HCT116 (cell line): ENCODE results near the gene SPR. TPM values are rescaled to one million over a fixed set of nuclear protein-coding genes. Genes with fewer than 3 reads are reported as not detected.

Source experiments
- ATAC-seq: fragments of 200-7000 bp; cut with Tn5 transposase; 2 replicates; pipeline ENCODE4 v1.9.1; 2020; ENCODE audit warnings: mild to moderate bottlenecking, moderate library complexity
- BruUV-seq: library from RNA; stranded (reverse); fragments of 400-500 nt; replicated peaks from 2 replicates; lab custom pipeline; 2021; lab: Mats Ljungman, UMichigan
- CTCF ChIA-PET: fragments of 300-600 bp; sonication (Branson Sonifier 250); formaldehyde crosslinking; loops from one replicate; lab custom pipeline; 2021; ENCODE audit warnings: antibody characterized with exemption; lab: Charles Lee
- POLR2A ChIA-PET: fragments of 300-600, 350-600 bp; sonication (Branson Sonifier 250); formaldehyde crosslinking; loops from one replicate; lab custom pipeline; 2021; ENCODE audit warnings: antibody characterized with exemption; lab: Charles Lee
- RAD21 ChIA-PET, 2 experiments: fragments of 300-600 bp; sonication (Branson Sonifier 250); formaldehyde crosslinking; loops; one replicate each; lab custom pipeline; 2023; ENCODE audit warnings: low total read pairs in 2 of 2; ENCODE audit not compliant: uncharacterized antibody in 2 of 2, unreplicated experiment in 2 of 2, low non-redundant PET in 1 of 2; lab: Charles Lee
- DNase-seq: peaks from one replicate; pipeline ENCODE4 v3.0.0-alpha.2; 2010; ENCODE audit warnings: low read depth, low spot score
- H2AFZ ChIP-seq: fragments of 200-600 bp; shearing (Covaris generic), sonication (generic); 2 replicates; pipeline ENCODE4 v1.6.1; 2017; ENCODE audit warnings: low read depth, mixed run types, mixed read lengths, antibody characterized with exemption, low read length; ENCODE audit not compliant: poor library complexity, severe bottlenecking
- H3K27ac ChIP-seq: 2 replicates; pipeline ENCODE4 v1.5.1; 2012; ENCODE audit warnings: low read depth, low read length
- H3K27me3 ChIP-seq: fragments of 200-600 bp; sonication (generic); 2 replicates; pipeline ENCODE4 v1.6.1; 2016; ENCODE audit warnings: mixed run types, low read length, mixed read lengths; ENCODE audit not compliant: insufficient read depth
- H3K36me3 ChIP-seq, 2 experiments: fragments of 200-500 bp in 1 of 2; fragments of 200-600 bp in 1 of 2; sonication (Bioruptor generic) in 1 of 2; sonication (generic) in 1 of 2; 2 replicates each; pipeline versions ENCODE4 v1.5.1 to v1.6.1; 2014 to 2016; ENCODE audit warnings: low read length in 2 of 2, inconsistent platforms in 1 of 2, mixed read lengths in 1 of 2, mixed run types in 1 of 2; ENCODE audit not compliant: insufficient read depth in 2 of 2, control insufficient read depth in 1 of 2
- H3K4me1 ChIP-seq, 2 experiments: fragments of 200-600 bp in 1 of 2; sonication (generic) in 1 of 2; 2 replicates each; pipeline versions ENCODE4 v1.5.1 to v1.6.1; 2012 to 2017; ENCODE audit warnings: low read length in 2 of 2, inconsistent platforms in 1 of 2, mild to moderate bottlenecking in 1 of 2, mixed read lengths in 1 of 2, mixed run types in 1 of 2, moderate library complexity in 1 of 2; ENCODE audit not compliant: insufficient read depth in 2 of 2, control insufficient read depth in 1 of 2
- H3K4me2 ChIP-seq: fragments of 200-600 bp; sonication (generic); 2 replicates; pipeline ENCODE4 v1.6.1; 2017; ENCODE audit warnings: mixed run types, low read length, mixed read lengths
- H3K4me3 ChIP-seq, 2 experiments: fragments of 200-600 bp in 1 of 2; sonication (generic) in 1 of 2; replicated peaks in 1 of 2; 2 replicates each; pipeline ENCODE4 v1.5.1; 2011 to 2016; ENCODE audit warnings: low read length in 2 of 2, control low read depth in 1 of 2, low read depth in 1 of 2, mild to moderate bottlenecking in 1 of 2, mixed read lengths in 1 of 2, mixed run types in 1 of 2
- H3K79me2 ChIP-seq: fragments of 200-600 bp; sonication (generic); 2 replicates; pipeline ENCODE4 v1.6.1; 2017; ENCODE audit warnings: mild to moderate bottlenecking, mixed run types, low read length, moderate library complexity, mixed read lengths; ENCODE audit not compliant: insufficient read depth
- H3K9ac ChIP-seq: fragments of 200-600 bp; sonication (generic); 2 replicates; pipeline ENCODE4 v1.6.1; 2016; ENCODE audit warnings: low read length, mixed read lengths
- H3K9me2 ChIP-seq: fragments of 200-600 bp; sonication (generic), shearing (Covaris generic); 2 replicates; pipeline ENCODE4 v1.6.1; 2017; ENCODE audit warnings: mixed run types, mild to moderate bottlenecking, moderate library complexity; ENCODE audit not compliant: insufficient read depth
- H3K9me3 ChIP-seq, 2 experiments: fragments of 200-500 bp in 1 of 2; fragments of 200-600 bp in 1 of 2; sonication (Bioruptor generic) in 1 of 2; sonication (generic) in 1 of 2; 2 replicates each; pipeline ENCODE4 v1.6.1; 2014 to 2017; ENCODE audit warnings: low read length in 2 of 2, mixed read lengths in 2 of 2, inconsistent platforms in 1 of 2, low read depth in 1 of 2, mild to moderate bottlenecking in 1 of 2, mixed run types in 1 of 2, moderate library complexity in 1 of 2; ENCODE audit not compliant: control insufficient read depth in 1 of 2, insufficient read depth in 1 of 2
- H4K20me1 ChIP-seq: fragments of 200-600 bp; sonication (generic), shearing (Covaris generic); 2 replicates; pipeline ENCODE4 v1.6.1; 2017; ENCODE audit warnings: mixed run types, mild to moderate bottlenecking, moderate library complexity; ENCODE audit not compliant: insufficient read depth
- CBX3 ChIP-seq: IDR thresholded peaks from 2 replicates; pipeline ENCODE4 v1.6.1; 2012; ENCODE audit warnings: low read depth
- EGR1 ChIP-seq: IDR thresholded peaks from 2 replicates; pipeline ENCODE4 v1.6.1; 2012; ENCODE audit warnings: low read depth
- EZH2 ChIP-seq: fragments of 200-600 bp; sonication (generic); IDR thresholded peaks from 2 replicates; pipeline ENCODE4 v1.6.1; 2017; ENCODE audit warnings: antibody characterized with exemption, mixed run types
- FOSL1 ChIP-seq: IDR thresholded peaks from 2 replicates; pipeline ENCODE4 v1.6.1; 2012; ENCODE audit warnings: low read depth
- POLR2A ChIP-seq: IDR thresholded peaks from 2 replicates; pipeline ENCODE4 v1.7.0; 2011; ENCODE audit warnings: borderline replicate concordance; ENCODE audit not compliant: insufficient read depth, insufficient read length; ENCODE audit errors: extremely low read depth
- SIN3A ChIP-seq: IDR thresholded peaks from 2 replicates; pipeline ENCODE4 v1.6.1; 2012; ENCODE audit warnings: low read depth
- TCF7L2 ChIP-seq: IDR thresholded peaks from 2 replicates; pipeline ENCODE4 v1.7.0; 2011; ENCODE audit warnings: borderline replicate concordance, inconsistent platforms; ENCODE audit not compliant: insufficient read depth, insufficient read length; ENCODE audit errors: extremely low read depth
- ZFX ChIP-seq: fragments of 450-650 bp; IDR thresholded peaks from 2 replicates; pipeline ENCODE4 v1.6.1; 2017
- intact Hi-C: fragments of 100-400 bp; cut with micrococcal nuclease; formaldehyde crosslinking; loops from 2 replicates; pipeline ENCODE4 v1.10.0; 2022
- total RNA-seq: library from RNA; stranded (reverse); gene quantifications from one replicate; pipeline ENCODE4 v1.2.1, GENCODE V29; 2021; ENCODE audit not compliant: unreplicated experiment
- TF ChIP-seq, protein P1 (sequence below): IDR thresholded peaks from 2 replicates; pipeline ENCODE4 v1.6.1; 2011; ENCODE audit warnings: mild to moderate bottlenecking, low read length, moderate library complexity; ENCODE audit not compliant: insufficient replicate concordance; ENCODE audit errors: extremely low read depth
- TF ChIP-seq, protein P2 (sequence below): IDR thresholded peaks from 2 replicates; pipeline ENCODE4 v1.6.1; 2012
- TF ChIP-seq, protein P3 (sequence below): IDR thresholded peaks from 2 replicates; pipeline ENCODE4 v1.6.1; 2012

SPR gene
- total RNA-seq, 1 experiment from 2014 or later = 66.9 TPM

DNA sequence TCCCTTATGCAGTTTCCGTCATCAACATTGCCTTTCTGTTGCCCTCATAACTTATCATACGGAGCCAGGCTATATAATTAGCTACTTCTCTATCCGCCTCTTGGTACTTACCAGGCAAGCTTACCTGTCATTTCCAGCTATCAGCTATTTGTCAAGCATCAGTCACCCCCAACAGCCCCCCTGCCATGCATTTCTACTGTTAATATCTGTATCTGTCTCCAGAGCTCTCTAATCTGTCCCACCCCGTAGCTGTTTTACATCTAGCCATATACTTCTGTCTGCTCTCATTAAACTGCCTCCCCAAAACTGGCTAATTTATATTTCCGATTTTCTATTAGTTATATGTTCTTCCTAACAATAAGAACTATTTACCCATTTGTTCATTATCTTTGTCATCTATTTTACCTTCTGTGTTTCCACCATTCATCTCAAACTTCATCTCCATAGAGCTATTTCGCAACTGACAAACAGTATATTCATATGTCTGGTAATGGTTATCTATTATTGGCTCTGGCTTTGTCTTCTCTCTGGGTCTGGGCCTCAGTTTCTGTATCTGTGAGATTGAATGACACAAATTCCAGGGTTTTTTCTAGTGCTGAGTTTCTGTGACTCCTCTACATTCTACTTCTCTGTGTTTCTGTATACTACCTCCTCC, 39.7 kb downstream of the SPR start:
- POLR2A ChIA-PET = no interaction called here
- H3K27me3 ChIP-seq = no peaks in the 10 kb centered on the region

DNA sequence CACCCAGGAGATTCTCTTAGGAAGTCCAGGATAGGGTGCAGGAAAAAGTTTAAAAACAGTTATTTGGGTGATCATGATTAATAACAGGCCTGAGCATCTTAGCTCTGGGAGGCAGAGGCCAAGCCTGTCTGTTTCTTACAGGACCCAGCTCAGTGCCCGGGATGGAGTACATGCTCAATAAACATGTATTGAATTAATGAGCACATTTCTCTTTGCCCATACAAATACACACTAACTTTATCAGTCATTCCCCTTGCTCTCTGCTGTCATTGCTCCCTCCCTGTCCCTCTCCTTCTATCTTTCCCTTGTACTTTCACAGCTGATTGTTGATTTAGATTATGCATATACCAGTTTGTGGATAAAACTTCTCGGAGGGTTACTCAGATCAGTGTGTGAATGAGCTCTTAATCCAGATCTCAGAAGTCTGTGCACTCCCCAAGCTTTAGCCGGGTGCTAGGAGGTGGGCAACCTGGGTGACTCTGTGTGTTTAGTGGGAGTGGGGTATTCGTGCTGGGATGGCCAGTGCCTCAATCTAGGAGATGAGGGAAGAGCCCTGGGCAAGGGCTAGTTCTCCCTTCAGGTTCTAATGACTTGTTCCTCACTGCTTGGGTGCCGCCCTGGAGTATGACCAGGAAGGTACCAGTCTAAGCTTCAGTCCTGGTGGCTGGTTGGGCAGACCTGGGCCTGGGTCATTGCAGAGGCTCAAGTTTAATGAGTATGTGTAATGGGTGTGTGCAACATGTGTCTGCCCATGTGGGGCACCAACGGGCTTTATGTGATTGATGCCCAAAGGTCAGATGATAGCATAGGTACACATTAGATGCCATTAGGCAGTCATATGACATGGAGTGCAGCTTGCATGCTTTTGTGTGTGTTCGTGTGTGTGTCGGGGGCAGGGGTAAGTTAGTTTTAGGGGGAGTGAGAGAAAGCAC, 40.7 kb downstream of the SPR start:
- ATAC-seq = no peak
- no peaks in the 10 kb centered on the region for H3K27me3 ChIP-seq
- no peak overlapping the region for H3K4me3 ChIP-seq
- CTCF ChIA-PET = interaction anchor here (1.1 to 1.8 kb wide), 2 partner anchors 249 to 250 kb away, joined by 3 to 5 read pairs; no protein-coding TSS in a partner anchor
- intact Hi-C loops = no loop called here
- no peak overlapping the region for H3K9ac ChIP-seq
- POLR2A ChIA-PET = no interaction called here
- H3K4me1 ChIP-seq = peaks cover 2 to 17% of the 10 kb centered on the region in 2 experiments; a peak in 2 of 4 replicates
- H3K4me2 ChIP-seq = no peak overlapping the region
- BruUV-seq = no TSS peak
- no peaks in the 10 kb centered on the region for H3K36me3 ChIP-seq
- H4K20me1 ChIP-seq = no peaks in the 10 kb centered on the region
- RAD21 ChIA-PET = no interaction called here
- no peaks in the 10 kb centered on the region for H3K9me3 ChIP-seq
- no peaks in the 10 kb centered on the region for H3K9me2 ChIP-seq
- H2AFZ ChIP-seq = no peak overlapping the region
- no peak for DNase-seq
- H3K27ac ChIP-seq = no peak overlapping the region
- H3K79me2 ChIP-seq = no peaks in the 10 kb centered on the region
- TF ChIP-seq TCF7L2 = no peak
- TF ChIP-seq CBX3 = no peak
- TF ChIP-seq EZH2 = no peak
- TF ChIP-seq, protein P1, sequence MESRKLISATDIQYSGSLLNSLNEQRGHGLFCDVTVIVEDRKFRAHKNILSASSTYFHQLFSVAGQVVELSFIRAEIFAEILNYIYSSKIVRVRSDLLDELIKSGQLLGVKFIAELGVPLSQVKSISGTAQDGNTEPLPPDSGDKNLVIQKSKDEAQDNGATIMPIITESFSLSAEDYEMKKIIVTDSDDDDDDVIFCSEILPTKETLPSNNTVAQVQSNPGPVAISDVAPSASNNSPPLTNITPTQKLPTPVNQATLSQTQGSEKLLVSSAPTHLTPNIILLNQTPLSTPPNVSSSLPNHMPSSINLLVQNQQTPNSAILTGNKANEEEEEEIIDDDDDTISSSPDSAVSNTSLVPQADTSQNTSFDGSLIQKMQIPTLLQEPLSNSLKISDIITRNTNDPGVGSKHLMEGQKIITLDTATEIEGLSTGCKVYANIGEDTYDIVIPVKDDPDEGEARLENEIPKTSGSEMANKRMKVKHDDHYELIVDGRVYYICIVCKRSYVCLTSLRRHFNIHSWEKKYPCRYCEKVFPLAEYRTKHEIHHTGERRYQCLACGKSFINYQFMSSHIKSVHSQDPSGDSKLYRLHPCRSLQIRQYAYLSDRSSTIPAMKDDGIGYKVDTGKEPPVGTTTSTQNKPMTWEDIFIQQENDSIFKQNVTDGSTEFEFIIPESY = no peak
- TF ChIP-seq, protein P2, sequence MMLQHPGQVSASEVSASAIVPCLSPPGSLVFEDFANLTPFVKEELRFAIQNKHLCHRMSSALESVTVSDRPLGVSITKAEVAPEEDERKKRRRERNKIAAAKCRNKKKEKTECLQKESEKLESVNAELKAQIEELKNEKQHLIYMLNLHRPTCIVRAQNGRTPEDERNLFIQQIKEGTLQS = no peak
- TF ChIP-seq, protein P3, sequence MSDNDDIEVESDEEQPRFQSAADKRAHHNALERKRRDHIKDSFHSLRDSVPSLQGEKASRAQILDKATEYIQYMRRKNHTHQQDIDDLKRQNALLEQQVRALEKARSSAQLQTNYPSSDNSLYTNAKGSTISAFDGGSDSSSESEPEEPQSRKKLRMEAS = no peak
- no peak for TF ChIP-seq FOSL1

More for the DNA sequence above, 39.7 kb downstream of the SPR start:
- DNase-seq (no peak), ATAC-seq (no peak)
- Histone ChIP-seq H3K4me3 (no peak overlapping the region), H2AFZ (no peak overlapping the region), H3K79me2 (no peaks in the 10 kb centered on the region), H3K9me3 (no peaks in the 10 kb centered on the region), H3K4me2 (no peak overlapping the region), H3K36me3 (no peaks in the 10 kb centered on the region), H3K27ac (no peak overlapping the region), H3K9me2 (no peaks in the 10 kb centered on the region), H3K9ac (no peak overlapping the region), H4K20me1 (no peaks in the 10 kb centered on the region), H3K4me1 (peaks cover 2 to 12% of the 10 kb centered on the region in 2 experiments; a peak in 2 of 4 replicates)
- ChIA-PET RAD21 (no interaction called here), CTCF (interaction anchor here (1.0 to 1.8 kb wide), 3 partner anchors 8 to 250 kb away, joined by 4 to 5 read pairs (median 5); no protein-coding TSS in a partner anchor)
- TF ChIP-seq POLR2A (no peak), CBX3 (no peak), SIN3A (no peak), EGR1 (no peak), ZFX (no peak), TCF7L2 (no peak), FOSL1 (no peak)
- TF ChIP-seq, protein P2 = no peak
- intact Hi-C loops = no loop called here
- BruUV-seq = no TSS peak
